SK-MEL-5 (cell line): Measurements from ENCODE around the gene ATP6V0B. TPM values are rescaled to one million over a fixed set of nuclear protein-coding genes. Genes with fewer than 3 reads are reported as not detected.

ENCODE experiments used
- DNase-seq: peaks from one replicate; pipeline ENCODE4 v3.0.0-alpha.2; 2016; ENCODE audit warnings: low read depth, low spot score
- in situ Hi-C: cut with HindIII; loops from 2 replicates; pipeline ENCODE4 v1.10.0; 2016; ENCODE audit warnings: low sequenced_read_pairs, high pct_unique_total_duplicates, low pct_unique_long_range_greater_than_20kb
- total RNA-seq: library from RNA; depleted of rRNA; stranded (reverse); fragments of >200 nt; shearing (Covaris generic); gene quantifications from 2 replicates; pipeline ENCODE4 v1.2.3, GENCODE V29; 2014

The ATP6V0B gene
- total RNA-seq, 1 experiment from 2014 or later = 420 TPM

DNA sequence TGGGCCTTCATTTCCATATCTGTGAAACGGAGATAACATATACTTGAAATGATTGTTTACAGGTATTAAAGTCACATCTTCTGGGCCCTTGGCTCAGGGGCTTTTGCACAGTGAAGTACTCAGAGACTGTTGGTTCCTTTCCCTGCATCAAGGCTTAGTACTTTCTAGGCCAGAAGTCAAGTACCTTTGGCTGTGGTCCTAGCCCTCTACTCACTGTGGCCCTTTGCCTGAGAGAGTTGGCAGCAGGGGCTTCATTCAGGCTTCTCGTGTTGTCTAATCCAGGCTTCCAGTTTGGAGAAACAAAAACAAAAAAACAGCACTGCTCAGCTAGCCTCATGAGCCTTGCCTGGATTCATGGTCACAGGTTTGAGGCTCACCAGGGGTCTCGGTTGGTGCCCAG, 13.1 kb upstream of the ATP6V0B start:
- no peak for DNase-seq
- in situ Hi-C loops = no loop called here

DNA sequence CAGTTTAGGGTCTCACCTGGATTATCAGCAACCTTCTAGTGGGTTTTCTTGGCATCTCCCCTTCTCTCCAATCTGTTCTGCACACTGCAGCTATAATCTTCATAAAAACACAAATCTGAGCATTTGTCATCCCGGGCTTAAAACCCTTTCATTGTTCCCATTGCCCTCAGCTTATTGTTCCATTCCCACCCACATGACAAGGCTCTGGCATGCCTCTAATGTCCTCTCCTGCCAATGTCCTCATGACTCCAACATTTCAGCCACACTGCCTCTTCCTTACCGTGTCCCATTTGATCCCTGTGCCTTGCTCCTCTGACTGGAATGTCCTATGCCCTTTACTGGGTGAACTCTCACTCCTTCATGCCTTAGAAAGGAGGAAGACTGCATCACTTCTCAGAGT, 12.4 kb upstream of the ATP6V0B start:
- in situ Hi-C loops = no loop called here
- no peak for DNase-seq

DNA sequence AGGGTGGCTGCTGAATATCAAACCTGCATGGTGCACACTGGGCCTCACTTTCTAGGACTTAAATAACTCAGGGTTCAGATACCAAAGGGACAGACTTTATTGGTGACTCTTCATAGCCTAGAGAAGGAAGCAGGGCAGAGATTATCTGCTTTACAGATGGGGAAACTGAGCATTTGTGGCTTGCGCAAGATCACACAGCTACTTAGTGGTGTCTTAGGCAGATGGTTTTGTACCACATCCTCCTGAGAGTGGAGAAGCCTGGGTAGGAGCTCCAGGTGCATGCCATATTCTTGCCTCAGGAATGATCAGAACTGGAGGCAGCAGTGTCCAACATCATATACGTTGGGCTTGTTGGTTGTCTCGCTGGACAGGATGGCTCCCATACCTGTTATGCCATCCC, 11.8 kb upstream of the ATP6V0B start:
- in situ Hi-C loops = no loop called here
- DNase-seq = no peak

DNA sequence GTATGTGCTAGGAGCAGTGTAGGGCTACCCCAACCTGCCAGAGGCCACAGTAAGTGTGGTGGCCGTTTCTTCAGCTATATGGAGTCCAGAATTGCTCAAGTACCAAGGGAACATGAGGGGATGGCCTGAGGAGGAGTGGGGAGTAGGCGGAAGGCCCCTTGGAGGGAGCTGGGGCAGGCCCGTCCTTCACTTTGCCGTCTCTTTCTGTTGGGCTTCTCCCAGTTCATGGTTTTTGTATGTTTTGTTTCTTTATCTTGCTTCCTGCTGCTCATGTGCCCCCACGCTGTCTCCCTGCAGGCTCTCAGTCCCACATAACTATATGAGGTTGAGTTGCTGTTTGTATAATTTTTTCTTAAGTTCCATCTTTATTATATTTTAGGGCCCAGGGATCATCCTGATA, 10.9 kb upstream of the ATP6V0B start:
- in situ Hi-C loops = no loop called here
- DNase-seq = no peak

DNA sequence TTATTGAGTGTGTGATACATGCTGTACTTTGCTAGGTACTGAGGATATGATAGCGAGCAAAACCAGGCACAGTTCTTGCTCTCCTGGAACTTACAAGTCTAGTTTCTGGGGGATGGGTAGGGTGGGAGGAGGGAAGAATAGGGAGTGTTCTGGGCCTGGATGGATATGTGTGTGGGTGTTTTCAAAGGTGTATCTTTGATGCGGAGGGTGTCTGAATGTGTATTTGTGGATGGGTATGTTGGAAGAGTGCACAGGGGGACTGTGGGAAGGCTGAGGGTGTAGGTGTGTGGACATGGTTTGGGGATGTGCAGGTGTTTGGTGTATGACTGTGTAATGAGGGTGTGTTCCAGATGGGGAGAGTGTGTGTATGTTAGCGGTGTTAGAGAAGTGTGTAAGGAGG, 9.4 kb upstream of the ATP6V0B start:
- DNase-seq = no peak
- in situ Hi-C loops = no loop called here

DNA sequence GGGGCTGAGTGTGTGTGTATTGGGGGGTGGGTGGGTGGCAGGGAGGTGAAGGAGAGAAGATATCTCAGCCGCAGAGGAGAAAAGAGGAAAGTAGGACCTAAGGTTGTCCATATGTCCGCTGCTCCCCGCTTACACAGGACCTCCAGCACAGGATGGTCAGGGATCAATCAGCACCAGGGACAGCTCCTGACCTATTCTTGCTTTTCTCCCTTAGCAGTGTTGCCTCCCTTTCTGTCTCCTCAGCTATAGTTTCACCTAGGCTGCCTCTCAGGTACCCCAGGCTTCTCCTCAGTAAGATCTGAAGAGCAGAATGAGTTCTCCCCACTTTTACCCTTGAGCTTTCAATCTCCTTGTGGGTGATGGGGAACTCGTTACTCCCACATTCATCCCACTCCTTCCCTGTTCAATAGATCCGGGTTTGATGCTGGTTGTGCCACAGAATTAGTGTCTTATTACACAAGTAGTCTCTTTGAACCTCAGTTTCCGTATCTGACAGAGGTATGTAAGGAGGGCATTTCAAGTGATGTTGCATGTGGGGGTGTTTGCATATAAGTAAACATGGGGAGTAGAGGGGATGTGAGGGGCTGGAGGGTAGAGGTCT, 6.3 kb upstream of the ATP6V0B start:
- in situ Hi-C loops = no loop called here
- DNase-seq = no peak

DNA sequence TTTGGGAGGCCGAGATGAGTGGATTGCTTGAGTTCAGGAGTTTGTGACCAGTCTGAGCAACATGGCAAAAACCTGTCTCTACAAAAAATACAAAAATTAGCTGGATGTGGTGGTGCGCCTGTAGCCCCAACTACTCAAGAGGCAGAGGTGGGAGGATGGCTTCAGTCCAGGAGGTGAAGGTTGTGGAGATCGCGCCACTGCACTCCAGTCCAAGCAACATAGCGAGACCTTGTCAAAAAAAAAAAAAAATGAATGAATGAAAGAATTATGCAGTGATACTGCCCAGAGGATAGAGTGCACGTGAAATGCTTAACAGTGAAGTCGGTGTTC, 5.4 kb upstream of the ATP6V0B start:
- DNase-seq = no peak
- in situ Hi-C loops = no loop called here

DNA sequence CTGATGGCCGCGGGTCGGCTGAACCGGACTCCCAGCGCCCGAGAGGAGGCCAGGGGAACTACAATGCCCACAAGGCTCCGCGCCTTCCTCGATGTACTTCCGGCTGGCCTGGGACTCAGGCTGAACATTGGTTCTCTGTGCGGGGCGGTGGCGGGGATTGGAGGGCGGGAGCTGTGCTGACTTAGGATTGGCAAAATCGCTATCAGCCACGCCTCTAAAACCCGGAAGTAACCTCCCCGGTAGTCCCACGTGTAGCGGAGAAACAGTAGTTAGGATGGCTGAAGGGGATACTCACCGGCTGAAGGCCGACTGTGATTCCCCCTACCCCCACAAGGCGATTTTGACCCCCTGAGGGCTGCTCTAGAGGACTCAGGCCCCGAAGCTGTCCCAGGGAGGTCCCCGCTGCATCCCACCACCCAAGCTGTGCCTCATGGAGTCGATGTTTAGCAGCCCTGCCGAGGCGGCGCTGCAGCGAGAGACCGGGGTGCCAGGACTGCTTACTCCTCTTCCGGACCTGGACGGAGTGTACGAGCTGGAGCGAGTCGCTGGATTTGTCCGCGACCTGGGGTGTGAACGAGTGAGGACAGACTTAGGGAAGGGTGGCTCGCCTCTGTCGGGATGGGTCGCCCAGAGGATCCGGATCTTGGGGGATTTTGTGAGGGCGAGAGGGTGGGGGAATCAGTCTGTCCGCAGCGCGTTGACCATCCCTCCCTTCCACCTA, 4.9 kb upstream of the ATP6V0B start, which contains the start of gene DPH2:
DPH2 (plus strand) TSS at position 265 of the 721 bp plus-strand sequence; CDS start at position 431, 166 bp downstream.
- DNase-seq = peak; percentile 97
- in situ Hi-C loops = no loop called here

DNA sequence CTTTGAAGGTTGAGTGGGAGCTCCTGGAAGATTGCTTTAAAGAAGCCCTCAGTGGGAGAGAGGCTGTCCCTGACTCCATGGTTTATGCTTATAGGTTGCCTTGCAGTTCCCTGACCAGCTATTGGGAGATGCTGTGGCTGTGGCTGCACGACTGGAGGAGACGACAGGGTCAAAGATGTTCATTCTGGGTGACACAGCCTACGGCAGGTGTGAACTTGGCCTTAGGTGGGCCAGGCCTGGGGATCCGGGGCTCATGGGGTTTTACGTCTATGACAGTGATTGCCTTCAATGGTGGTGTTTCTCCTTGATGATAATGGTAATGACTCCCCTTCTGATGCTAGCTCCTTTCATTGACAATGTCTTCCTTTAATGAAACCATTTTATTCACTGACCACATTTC, 4.3 kb upstream of the ATP6V0B start:
- in situ Hi-C loops = no loop called here
- no peak for DNase-seq

DNA sequence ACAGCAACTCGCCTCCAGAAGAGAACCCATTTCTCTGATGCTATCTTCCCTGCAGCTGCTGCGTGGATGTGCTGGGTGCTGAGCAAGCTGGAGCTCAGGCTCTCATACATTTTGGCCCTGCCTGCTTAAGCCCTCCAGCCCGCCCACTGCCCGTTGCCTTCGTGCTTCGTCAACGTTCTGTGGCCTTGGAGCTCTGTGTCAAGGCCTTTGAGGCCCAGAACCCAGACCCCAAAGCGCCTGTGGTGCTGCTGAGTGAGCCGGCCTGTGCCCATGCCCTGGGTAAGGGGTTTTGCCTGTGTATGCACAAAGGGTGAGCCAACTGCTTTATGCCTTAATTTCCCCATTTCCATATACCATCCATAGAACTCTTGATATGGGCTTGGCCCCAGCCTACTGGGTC, 3.8 kb upstream of the ATP6V0B start:
- no peak for DNase-seq
- in situ Hi-C loops = no loop called here

DNA sequence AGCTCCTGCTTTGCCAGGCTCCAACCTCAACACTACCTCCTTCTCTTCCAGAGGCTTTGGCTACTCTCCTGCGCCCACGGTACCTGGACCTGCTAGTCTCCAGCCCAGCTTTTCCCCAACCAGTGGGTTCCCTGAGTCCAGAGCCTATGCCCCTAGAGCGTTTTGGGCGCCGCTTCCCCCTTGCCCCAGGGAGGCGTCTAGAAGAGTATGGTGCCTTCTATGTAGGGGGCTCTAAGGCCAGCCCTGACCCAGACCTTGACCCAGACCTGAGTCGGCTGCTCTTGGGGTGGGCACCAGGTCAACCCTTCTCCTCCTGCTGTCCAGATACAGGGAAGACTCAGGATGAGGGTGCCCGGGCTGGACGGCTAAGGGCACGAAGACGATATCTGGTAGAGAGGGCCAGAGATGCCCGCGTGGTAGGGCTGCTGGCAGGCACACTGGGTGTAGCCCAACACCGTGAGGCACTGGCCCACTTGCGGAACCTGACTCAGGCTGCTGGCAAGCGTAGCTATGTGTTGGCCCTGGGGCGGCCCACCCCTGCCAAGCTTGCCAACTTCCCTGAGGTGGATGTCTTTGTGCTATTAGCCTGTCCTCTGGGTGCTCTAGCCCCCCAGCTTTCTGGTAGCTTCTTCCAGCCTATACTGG, 3.3 kb upstream of the ATP6V0B start:
- no peak for DNase-seq
- in situ Hi-C loops = no loop called here

DNA sequence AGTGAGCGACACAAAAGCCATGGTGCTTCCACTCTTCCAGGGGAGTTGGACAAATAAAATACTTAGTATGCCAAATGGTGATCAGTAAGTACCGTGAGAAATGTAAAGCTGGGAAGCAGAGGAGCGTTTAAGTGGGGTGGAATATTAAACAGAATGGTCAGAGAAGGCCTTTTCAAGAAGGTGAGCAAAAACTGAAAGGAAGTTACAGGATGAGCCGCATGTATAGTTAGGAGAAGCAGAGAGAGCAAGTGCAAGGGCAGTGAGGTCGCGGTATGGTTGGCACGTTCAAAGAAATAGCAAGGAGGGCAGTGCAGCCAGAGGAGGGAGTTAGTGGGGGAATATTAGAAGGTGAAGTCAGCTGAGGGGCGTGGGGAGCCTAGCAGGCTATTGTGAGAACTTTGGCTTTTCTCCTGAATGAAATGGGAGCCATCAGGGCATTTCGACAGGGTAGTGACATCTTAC, 748 bp upstream of the ATP6V0B start:
- no peak for DNase-seq
- in situ Hi-C loops = no loop called here

DNA sequence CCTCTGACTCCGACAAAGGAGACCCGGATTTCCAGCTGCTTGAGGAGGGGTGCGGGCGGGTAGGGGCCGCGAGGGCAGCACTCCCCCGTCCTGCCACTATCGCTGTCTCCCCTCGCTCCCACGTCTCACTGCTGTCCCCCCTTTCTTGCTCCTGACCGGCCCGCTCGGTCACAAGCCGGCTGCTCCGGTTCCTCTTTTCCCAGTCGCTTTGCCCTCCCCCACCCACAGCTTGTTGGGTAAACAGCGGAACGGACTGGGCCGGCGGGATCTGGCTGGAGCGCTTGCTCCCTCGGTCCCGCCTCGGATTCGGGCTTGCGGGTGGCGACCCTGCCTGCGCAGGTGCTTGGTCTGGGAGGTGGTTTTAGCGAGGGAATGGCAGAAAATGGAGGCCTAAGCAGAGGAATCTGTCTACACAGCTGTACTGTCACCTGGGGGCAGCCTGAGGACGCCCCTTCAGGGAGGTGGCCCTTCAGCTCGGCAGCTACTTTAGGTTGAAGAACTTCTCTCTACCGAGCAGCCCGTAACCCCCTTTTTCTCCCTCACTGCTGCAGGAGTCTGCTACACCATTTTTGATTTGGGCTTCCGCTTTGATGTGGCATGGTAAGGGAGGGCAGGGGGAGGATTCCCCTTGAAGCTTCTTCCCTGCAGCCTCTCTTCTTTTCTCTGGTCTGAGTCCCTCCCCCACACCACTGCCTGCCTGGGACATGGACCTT, 645 bp downstream of the ATP6V0B start:
- in situ Hi-C loops = no loop called here
- DNase-seq = no peak

DNA sequence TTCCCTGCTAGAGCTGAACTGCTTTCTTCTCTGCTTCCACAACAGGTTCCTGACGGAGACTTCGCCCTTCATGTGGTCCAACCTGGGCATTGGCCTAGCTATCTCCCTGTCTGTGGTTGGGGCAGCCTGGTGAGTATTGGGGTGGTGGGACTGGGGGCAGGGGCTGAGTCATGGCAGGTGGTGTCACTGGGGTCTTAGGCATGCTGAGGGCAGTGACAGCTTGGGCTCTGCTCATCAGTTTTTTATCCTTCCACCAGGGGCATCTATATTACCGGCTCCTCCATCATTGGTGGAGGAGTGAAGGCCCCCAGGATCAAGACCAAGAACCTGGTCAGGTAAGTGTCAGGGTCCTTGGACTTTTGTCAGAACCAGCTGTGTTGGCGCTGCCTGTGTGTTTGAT, 1.3 kb downstream of the ATP6V0B start:
- no peak for DNase-seq
- in situ Hi-C loops = no loop called here

DNA sequence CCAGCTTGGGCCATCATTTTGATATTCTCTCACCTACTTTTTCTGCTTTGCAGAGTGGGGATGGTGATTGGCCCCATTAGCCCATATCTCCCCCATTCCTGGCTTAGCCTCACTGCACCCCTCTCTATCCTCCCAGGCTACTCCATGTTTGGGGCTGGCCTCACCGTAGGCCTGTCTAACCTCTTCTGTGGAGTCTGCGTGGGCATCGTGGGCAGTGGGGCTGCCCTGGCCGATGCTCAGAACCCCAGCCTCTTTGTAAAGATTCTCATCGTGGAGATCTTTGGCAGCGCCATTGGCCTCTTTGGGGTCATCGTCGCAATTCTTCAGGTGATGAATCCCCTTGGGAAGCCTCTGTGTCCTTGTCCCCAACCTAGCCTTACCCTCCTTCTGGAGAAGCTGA, 2.1 kb downstream of the ATP6V0B start:
- in situ Hi-C loops = no loop called here
- DNase-seq = no peak

DNA sequence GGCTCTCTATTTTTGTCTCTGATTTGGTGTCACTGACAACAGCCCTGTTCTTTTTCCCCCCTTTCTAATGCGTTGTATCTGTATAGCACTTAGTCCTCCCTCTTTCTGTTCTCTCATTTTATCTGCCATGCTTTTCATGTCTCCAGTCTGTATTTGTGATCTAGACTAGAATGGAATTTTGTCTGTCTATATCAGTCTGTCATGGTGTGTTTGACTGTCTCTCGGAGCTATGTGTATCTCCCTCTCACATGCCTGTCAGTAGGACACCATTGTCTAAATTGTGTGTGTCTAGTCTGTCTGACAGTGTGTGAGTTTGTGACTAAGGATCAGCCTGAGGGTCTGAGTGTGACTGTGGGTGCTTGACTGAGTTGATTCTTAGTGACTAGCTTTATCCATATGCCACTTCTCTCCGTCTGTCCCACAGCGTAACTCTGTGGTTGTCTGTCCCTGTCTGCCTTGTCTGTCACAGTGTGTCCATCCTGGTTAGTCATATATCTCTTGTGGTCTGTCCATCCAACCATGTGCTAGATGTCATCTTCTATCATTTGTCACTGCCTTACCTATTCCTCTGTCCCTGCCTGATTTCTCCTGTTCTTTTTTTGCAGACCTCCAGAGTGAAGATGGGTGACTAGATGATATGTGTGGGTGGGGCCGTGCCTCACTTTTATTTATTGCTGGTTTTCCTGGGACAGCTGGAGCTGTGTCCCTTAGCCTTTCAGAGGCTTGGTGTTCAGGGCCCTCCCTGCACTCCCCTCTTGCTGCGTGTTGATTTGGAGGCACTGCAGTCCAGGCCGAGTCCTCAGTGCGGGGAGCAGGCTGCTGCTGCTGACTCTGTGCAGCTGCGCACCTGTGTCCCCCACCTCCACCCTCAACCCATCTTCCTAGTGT, 2.9 kb downstream of the ATP6V0B start:
- in situ Hi-C loops = no loop called here
- DNase-seq = no peak

DNA sequence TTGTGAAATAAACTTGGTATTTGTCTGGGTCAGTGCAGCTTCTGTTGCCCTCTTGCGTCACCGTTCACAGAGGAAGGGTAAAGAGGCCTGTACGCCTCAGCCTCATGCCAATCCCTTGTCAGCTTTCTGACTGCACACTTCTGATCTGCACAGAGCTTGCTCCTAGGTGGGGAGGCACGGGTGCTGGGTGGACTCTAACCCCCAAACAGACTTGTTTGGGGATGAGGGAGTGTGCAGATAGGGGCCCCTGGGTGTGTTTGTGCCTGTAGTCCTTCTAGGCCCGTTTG, 3.4 kb downstream of the ATP6V0B start:
- in situ Hi-C loops = no loop called here

More for the DNA sequence above, 3.4 kb downstream of the ATP6V0B start:
- no peak for DNase-seq
